ENCODE data around the gene MAD2L1BP.

DNA sequence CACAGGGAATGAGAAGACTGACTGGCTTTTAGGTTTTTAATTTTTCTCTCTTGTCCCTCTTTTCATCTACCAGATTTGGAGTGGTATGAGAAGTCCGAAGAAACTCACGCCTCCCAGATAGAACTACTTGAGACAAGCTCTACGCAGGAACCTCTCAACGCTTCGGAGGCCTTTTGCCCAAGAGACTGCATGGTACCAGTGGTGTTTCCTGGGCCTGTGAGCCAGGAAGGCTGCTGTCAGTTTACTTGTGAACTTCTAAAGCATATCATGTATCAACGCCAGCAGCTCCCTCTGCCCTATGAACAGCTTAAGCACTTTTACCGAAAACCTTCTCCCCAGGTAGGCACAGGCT lies 644 bp downstream of the MAD2L1BP start:
- TF ChIP-seq EZH2 (IDR thresholded peaks at IDR 0.05; ENCODE audit: low read depth), result no peak
- TF ChIP-seq, protein P1, sequence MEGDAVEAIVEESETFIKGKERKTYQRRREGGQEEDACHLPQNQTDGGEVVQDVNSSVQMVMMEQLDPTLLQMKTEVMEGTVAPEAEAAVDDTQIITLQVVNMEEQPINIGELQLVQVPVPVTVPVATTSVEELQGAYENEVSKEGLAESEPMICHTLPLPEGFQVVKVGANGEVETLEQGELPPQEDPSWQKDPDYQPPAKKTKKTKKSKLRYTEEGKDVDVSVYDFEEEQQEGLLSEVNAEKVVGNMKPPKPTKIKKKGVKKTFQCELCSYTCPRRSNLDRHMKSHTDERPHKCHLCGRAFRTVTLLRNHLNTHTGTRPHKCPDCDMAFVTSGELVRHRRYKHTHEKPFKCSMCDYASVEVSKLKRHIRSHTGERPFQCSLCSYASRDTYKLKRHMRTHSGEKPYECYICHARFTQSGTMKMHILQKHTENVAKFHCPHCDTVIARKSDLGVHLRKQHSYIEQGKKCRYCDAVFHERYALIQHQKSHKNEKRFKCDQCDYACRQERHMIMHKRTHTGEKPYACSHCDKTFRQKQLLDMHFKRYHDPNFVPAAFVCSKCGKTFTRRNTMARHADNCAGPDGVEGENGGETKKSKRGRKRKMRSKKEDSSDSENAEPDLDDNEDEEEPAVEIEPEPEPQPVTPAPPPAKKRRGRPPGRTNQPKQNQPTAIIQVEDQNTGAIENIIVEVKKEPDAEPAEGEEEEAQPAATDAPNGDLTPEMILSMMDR (conservative IDR thresholded peaks at IDR 0.05), result no peak

Data from PC-9 (cell line).